ENCODE data around the gene DGKE. TPM values are rescaled to one million over a fixed set of nuclear protein-coding genes. Genes with fewer than 3 reads are reported as not detected.
A peak's percentile ranks its signal among the peaks of the same experiment; 100 is the strongest.

The DGKE gene
- total and polyA plus RNA-seq, 2 experiments from 2014 or later: 1.2 to 5.5 TPM

DNA sequence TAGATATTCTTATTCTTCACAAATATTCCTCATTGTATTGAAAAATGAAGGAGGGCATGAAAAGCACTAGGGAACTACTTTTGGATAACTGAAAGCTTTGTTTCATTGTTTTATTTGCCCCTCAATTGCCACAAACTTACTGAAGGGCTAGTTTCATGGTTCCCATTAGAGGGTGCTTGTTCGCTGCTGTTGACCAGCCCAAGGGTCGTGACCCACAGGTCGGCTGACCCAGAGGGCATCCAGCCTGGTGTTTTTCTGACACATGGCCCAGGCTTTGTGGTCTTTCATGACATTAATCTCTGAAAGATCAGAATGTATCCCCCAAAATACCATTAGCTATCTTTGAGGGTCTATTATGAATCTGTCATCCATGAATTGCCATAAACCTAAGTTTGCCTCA, 30.0 kb downstream of the DGKE start:
- H2AFZ ChIP-seq: no peak overlapping the region
- no peaks in the 10 kb centered on the region for H3K4me1 ChIP-seq (ENCODE audit: insufficient read depth)
- H3K27ac ChIP-seq: no peak overlapping the region
- no peaks in the 10 kb centered on the region for H3K9me2 ChIP-seq (replicated peaks; ENCODE audit: insufficient read depth)
- no peaks in the 10 kb centered on the region for H3K79me2 ChIP-seq
- no peaks in the 10 kb centered on the region for H3K9me3 ChIP-seq (ENCODE audit: low read depth)
- H3K4me3 ChIP-seq: no peak overlapping the region
- no peaks in the 10 kb centered on the region for H3K27me3 ChIP-seq
- H3K4me2 ChIP-seq: no peak overlapping the region
- 76% methylated on average over 3 of the region's 3 CpGs for WGBS (ENCODE audit: low lambda C conversion rate, missing lambda C conversion rate)
- H4K20me1 ChIP-seq (ENCODE audit: insufficient read depth, poor library complexity, severe bottlenecking): no peaks in the 10 kb centered on the region
- TF ChIP-seq, protein P1, sequence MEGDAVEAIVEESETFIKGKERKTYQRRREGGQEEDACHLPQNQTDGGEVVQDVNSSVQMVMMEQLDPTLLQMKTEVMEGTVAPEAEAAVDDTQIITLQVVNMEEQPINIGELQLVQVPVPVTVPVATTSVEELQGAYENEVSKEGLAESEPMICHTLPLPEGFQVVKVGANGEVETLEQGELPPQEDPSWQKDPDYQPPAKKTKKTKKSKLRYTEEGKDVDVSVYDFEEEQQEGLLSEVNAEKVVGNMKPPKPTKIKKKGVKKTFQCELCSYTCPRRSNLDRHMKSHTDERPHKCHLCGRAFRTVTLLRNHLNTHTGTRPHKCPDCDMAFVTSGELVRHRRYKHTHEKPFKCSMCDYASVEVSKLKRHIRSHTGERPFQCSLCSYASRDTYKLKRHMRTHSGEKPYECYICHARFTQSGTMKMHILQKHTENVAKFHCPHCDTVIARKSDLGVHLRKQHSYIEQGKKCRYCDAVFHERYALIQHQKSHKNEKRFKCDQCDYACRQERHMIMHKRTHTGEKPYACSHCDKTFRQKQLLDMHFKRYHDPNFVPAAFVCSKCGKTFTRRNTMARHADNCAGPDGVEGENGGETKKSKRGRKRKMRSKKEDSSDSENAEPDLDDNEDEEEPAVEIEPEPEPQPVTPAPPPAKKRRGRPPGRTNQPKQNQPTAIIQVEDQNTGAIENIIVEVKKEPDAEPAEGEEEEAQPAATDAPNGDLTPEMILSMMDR (IDR thresholded peaks at IDR 0.05; ENCODE audit: poor library complexity): no peak
- TF ChIP-seq EZH2 (IDR thresholded peaks at IDR 0.05; ENCODE audit: borderline replicate concordance) (no peak), EZH2phosphoT487 (IDR thresholded peaks at IDR 0.05; ENCODE audit: low read depth, severe bottlenecking, unreplicated experiment) (no peak)
- DNase-seq (ENCODE audit: low spot score): no peak
- H3K36me3 ChIP-seq (replicated peaks; ENCODE audit: insufficient read depth, low read depth): no peaks in the 10 kb centered on the region

DNA sequence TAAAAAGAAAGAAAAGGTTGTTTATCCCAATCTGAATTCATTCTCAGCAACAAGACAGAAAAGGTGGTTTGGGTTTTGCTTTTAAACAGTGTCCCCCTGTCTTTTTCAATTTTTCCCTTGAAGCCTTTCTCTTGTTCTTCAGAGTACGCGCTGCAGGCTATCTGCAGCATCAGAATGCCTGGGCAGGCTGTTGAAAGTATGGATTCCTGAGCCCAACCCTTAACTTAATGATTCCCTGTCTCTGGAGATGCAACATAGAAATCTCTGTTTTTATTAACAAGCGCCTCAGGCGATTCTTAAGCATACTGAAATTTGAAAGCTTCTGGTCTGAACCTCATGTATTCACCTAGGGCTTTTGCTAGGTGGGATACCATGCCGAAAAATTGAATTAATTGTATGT, 32.1 kb downstream of the DGKE start:
- Histone ChIP-seq H3K27ac (no peak overlapping the region), H3K9me2 (replicated peaks; ENCODE audit: insufficient read depth) (no peaks in the 10 kb centered on the region), H3K79me2 (no peaks in the 10 kb centered on the region), H3K4me3 (no peak overlapping the region), H4K20me1 (ENCODE audit: insufficient read depth, poor library complexity, severe bottlenecking) (no peaks in the 10 kb centered on the region), H3K27me3 (no peaks in the 10 kb centered on the region), H2AFZ (no peak overlapping the region), H3K36me3 (replicated peaks; ENCODE audit: insufficient read depth, low read depth) (no peaks in the 10 kb centered on the region), H3K9me3 (ENCODE audit: low read depth) (no peaks in the 10 kb centered on the region), H3K4me1 (ENCODE audit: insufficient read depth) (no peaks in the 10 kb centered on the region), H3K4me2 (no peak overlapping the region)
- no peak for DNase-seq (ENCODE audit: low spot score)
- WGBS (ENCODE audit: low lambda C conversion rate, missing lambda C conversion rate): 74% methylated on average over 5 of the region's 5 CpGs
- TF ChIP-seq EZH2 (IDR thresholded peaks at IDR 0.05; ENCODE audit: borderline replicate concordance) (no peak), EZH2phosphoT487 (IDR thresholded peaks at IDR 0.05; ENCODE audit: low read depth, severe bottlenecking, unreplicated experiment) (no peak)
- TF ChIP-seq, protein P1 (IDR thresholded peaks at IDR 0.05; ENCODE audit: poor library complexity): no peak

DNA sequence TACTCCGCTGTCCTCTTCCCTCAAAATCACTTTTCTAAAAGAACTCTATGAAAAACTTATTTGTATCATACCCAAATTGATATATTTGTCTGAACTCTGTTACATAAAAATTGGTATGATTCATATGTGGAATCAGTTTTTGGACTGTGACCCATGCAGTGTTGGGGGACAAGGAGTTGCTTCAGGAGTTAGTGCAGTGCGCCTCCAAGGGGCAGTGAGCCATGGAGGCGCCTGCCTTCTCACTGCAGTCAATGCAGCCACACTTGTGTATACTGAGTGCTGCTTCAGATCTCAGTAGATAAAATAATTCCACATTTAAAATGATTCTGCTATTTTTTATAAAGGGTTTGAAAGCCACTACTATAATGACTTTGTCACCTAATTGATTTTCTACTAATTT, 32.5 kb downstream of the DGKE start:
- no peak overlapping the region for H3K4me2 ChIP-seq
- 58% methylated on average over 3 of the region's 3 CpGs for WGBS (ENCODE audit: low lambda C conversion rate, missing lambda C conversion rate)
- no peaks in the 10 kb centered on the region for H3K9me2 ChIP-seq (replicated peaks; ENCODE audit: insufficient read depth)
- no peaks in the 10 kb centered on the region for H3K79me2 ChIP-seq
- no peak overlapping the region for H2AFZ ChIP-seq
- no peak overlapping the region for H3K27ac ChIP-seq
- H3K36me3 ChIP-seq (replicated peaks; ENCODE audit: insufficient read depth, low read depth): no peaks in the 10 kb centered on the region
- no peak for DNase-seq (ENCODE audit: low spot score)
- H4K20me1 ChIP-seq (ENCODE audit: insufficient read depth, poor library complexity, severe bottlenecking): no peaks in the 10 kb centered on the region
- no peaks in the 10 kb centered on the region for H3K4me1 ChIP-seq (ENCODE audit: insufficient read depth)
- no peaks in the 10 kb centered on the region for H3K27me3 ChIP-seq
- no peaks in the 10 kb centered on the region for H3K9me3 ChIP-seq (ENCODE audit: low read depth)
- TF ChIP-seq EZH2 (IDR thresholded peaks at IDR 0.05; ENCODE audit: borderline replicate concordance): no peak
- TF ChIP-seq, protein P1 (IDR thresholded peaks at IDR 0.05; ENCODE audit: poor library complexity): peak; percentile 6
- H3K4me3 ChIP-seq: no peak overlapping the region

DNA sequence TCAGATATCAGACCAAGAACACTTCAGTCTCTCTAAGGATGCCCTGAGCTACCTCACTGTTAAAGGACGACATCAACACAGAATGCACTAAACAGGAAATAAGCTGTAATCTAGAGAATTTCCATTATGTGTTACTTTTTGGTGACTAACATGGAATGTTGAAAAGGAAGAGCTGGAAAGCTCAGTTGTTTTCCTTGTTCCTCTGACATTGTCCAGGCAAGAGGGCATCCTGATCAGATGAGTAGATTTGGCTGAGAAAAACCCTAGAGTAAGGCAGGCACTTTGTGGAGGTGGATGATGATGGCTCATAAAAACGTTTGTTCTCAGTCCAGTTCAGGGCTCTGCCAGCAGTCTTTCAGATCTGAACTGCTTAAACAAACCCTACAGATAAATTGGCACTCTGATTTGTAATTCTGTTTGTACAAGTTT, 34.0 kb downstream of the DGKE start:
- Histone ChIP-seq H3K27me3 (no peaks in the 10 kb centered on the region), H2AFZ (no peak overlapping the region), H3K36me3 (replicated peaks; ENCODE audit: insufficient read depth, low read depth) (no peaks in the 10 kb centered on the region), H3K4me2 (no peak overlapping the region), H3K9me3 (ENCODE audit: low read depth) (no peaks in the 10 kb centered on the region), H3K9me2 (replicated peaks; ENCODE audit: insufficient read depth) (no peaks in the 10 kb centered on the region), H3K27ac (no peak overlapping the region), H3K4me1 (ENCODE audit: insufficient read depth) (no peaks in the 10 kb centered on the region), H3K4me3 (no peak overlapping the region), H3K79me2 (no peaks in the 10 kb centered on the region), H4K20me1 (ENCODE audit: insufficient read depth, poor library complexity, severe bottlenecking) (no peaks in the 10 kb centered on the region)
- TF ChIP-seq EZH2phosphoT487 (IDR thresholded peaks at IDR 0.05; ENCODE audit: low read depth, severe bottlenecking, unreplicated experiment) (no peak), EZH2 (IDR thresholded peaks at IDR 0.05; ENCODE audit: borderline replicate concordance) (no peak)
- TF ChIP-seq, protein P1 (IDR thresholded peaks at IDR 0.05; ENCODE audit: poor library complexity): no peak
- 33% methylated on average over 2 of the region's 2 CpGs for WGBS (ENCODE audit: low lambda C conversion rate, missing lambda C conversion rate)
- no peak for DNase-seq (ENCODE audit: low spot score)
